Stimulated activated CD4-positive, alpha-beta T cell treated with anti-CD3 and anti-CD28 coated beads, Interleukin-1b, Interleukin-23, amount 100 ng/mL, for 4 hours (primary cell): Measurements from ENCODE around the gene ADCY4.

Source experiments
- DNase-seq, 2 donors: peaks; one replicate each; pipeline ENCODE4 v3.0.0-alpha.2; 2020; ENCODE audit warnings: low read depth in 2 of 2

ADCY4 gene

GRCh38 chr14:24298892-24299254 is 36.0 kb downstream of the ADCY4 start:
- no peak for DNase-seq

- DNase-seq: no peak
Observed at GRCh38 chr14:24297190-24297964, 37.5 kb downstream of the ADCY4 start.

- DNase-seq: peak; percentile 59 to 70
Observed at GRCh38 chr14:24296341-24297157, 38.3 kb downstream of the ADCY4 start.

- DNase-seq: no peak
Observed at GRCh38 chr14:24293525-24293924, 41.3 kb downstream of the ADCY4 start.

GRCh38 chr14:24292118-24292807 is 42.6 kb downstream of the ADCY4 start:
- no peak for DNase-seq

- no peak for DNase-seq
Observed at GRCh38 chr14:24291446-24292117, 43.3 kb downstream of the ADCY4 start.

GRCh38 chr14:24290746-24291145 is 44.1 kb downstream of the ADCY4 start:
- DNase-seq: no peak

- DNase-seq: peak in 1 of 2 donors; percentile 21
Observed at GRCh38 chr14:24289649-24290280, 45.1 kb downstream of the ADCY4 start.

- DNase-seq: no peak
Observed at GRCh38 chr14:24286996-24287395, 47.9 kb downstream of the ADCY4 start.

- no peak for DNase-seq
Observed at GRCh38 chr14:24285351-24285750, 49.5 kb downstream of the ADCY4 start.

GRCh38 chr14:24284501-24285035 is 50.3 kb downstream of the ADCY4 start:
- no peak for DNase-seq

GRCh38 chr14:24283796-24284460 is 50.9 kb downstream of the ADCY4 start:
- no peak for DNase-seq

GRCh38 chr14:24282736-24283135 is 52.1 kb downstream of the ADCY4 start:
- no peak for DNase-seq

- DNase-seq: no peak
Observed at GRCh38 chr14:24281636-24282035, 53.2 kb downstream of the ADCY4 start.

GRCh38 chr14:24280797-24281460 is 53.9 kb downstream of the ADCY4 start:
- DNase-seq: no peak

- peak in 1 of 2 donors; percentile 43 for DNase-seq
Observed at GRCh38 chr14:24279301-24280186, 55.3 kb downstream of the ADCY4 start.

GRCh38 chr14:24278424-24278823 is 56.4 kb downstream of the ADCY4 start:
- no peak for DNase-seq

GRCh38 chr14:24277606-24278321 is 57.1 kb downstream of the ADCY4 start:
- DNase-seq: no peak
